HepG2 (cell line): ENCODE measurements around the gene MFAP4. TPM values are rescaled to one million over a fixed set of nuclear protein-coding genes. Genes with fewer than 3 reads are reported as not detected.

Experiments used
- ATAC-seq: fragments of 200-7000 bp; cut with Tn5 transposase; 3 replicates; pipeline ENCODE4 v1.9.1; 2020; ENCODE audit warnings: mild to moderate bottlenecking, moderate library complexity
- BruUV-seq: library from RNA; stranded (reverse); fragments of 400-500 nt; replicated peaks from 2 replicates; lab custom pipeline; 2021; lab: Mats Ljungman, UMichigan
- CTCF ChIA-PET: fragments of 300-600 bp; formaldehyde crosslinking; extraction: SDS; loops from one replicate; lab custom pipeline; 2021; ENCODE audit warnings: low total read pairs, inconsistent platforms, low intra/inter-chr PET ratio; lab: Yijun Ruan, JAX
- POLR2A ChIA-PET: fragments of 350-600 bp; sonication (Branson Sonifier 250); formaldehyde crosslinking; loops from one replicate; lab custom pipeline; 2020; ENCODE audit warnings: antibody characterized with exemption, inconsistent platforms; lab: Yijun Ruan, JAX
- DNase-seq: peaks from one replicate; pipeline ENCODE4 v3.0.0-alpha.2; 2015; ENCODE audit warnings: low spot score
- FAIRE-seq: peaks from 3 replicates; lab custom pipeline; 2011; peaks lifted over from hg19 to GRCh38; lab: Jason Lieb, UNC
- H2AFZ ChIP-seq: one replicate; pipeline ENCODE4 v1.6.1; 2011; ENCODE audit warnings: low read length, inconsistent platforms
- H3K27ac ChIP-seq: fragments of 300-600 bp; 3 replicates; pipeline ENCODE4 v1.8.0; 2011; ENCODE audit warnings: mixed run types, mild to moderate bottlenecking, mixed read lengths, low read length, inconsistent platforms; ENCODE audit not compliant: insufficient read depth; ENCODE audit errors: extremely low read length
- H3K27me3 ChIP-seq, 2 experiments: fragments of 200-600 bp in 1 of 2; 2 replicates in 1 of 2; 3 replicates in 1 of 2; pipeline versions ENCODE4 v1.6.0 to v1.8.0; 2011; ENCODE audit warnings: low read length in 2 of 2, mild to moderate bottlenecking in 2 of 2, moderate library complexity in 2 of 2, inconsistent platforms in 1 of 2; ENCODE audit not compliant: insufficient read depth in 2 of 2, control insufficient read depth in 1 of 2
- H3K36me3 ChIP-seq, 2 experiments: fragments of 200-600 bp in 1 of 2; replicated peaks in 1 of 2; 2 replicates in 1 of 2; 3 replicates in 1 of 2; pipeline versions ENCODE4 v1.5.1 to v1.8.0; 2011; ENCODE audit warnings: low read length in 2 of 2, inconsistent platforms in 1 of 2; ENCODE audit not compliant: insufficient read depth in 2 of 2, control insufficient read depth in 1 of 2
- H3K4me1 ChIP-seq: 2 replicates; pipeline ENCODE4 v1.5.1; 2012; ENCODE audit warnings: low read length, inconsistent platforms; ENCODE audit not compliant: insufficient read depth
- H3K4me2 ChIP-seq: 2 replicates; pipeline ENCODE4 v1.6.0; 2011; ENCODE audit warnings: low read depth, low read length, inconsistent platforms
- H3K4me3 ChIP-seq, 3 experiments: fragments of 200-600 bp in 1 of 3; sonication (generic), shearing (Covaris generic) in 1 of 3; replicated peaks in 1 of 3; 2 replicates each; pipeline ENCODE4 v1.5.1; 2011 to 2016; ENCODE audit warnings: low read length in 3 of 3, inconsistent platforms in 2 of 3, low read depth in 2 of 3, mild to moderate bottlenecking in 2 of 3, control low read depth in 1 of 3, mixed read lengths in 1 of 3; ENCODE audit not compliant: insufficient read depth in 1 of 3
- H3K79me2 ChIP-seq: one replicate; pipeline ENCODE4 v1.6.1; 2011; ENCODE audit warnings: low read length, inconsistent platforms; ENCODE audit not compliant: insufficient read depth
- H3K9ac ChIP-seq: 2 replicates; pipeline ENCODE4 v1.6.0; 2011; ENCODE audit warnings: mild to moderate bottlenecking, low read depth, low read length, inconsistent platforms; ENCODE audit not compliant: insufficient read depth
- H3K9me3 ChIP-seq: 2 replicates; pipeline ENCODE4 v1.5.1; 2012; ENCODE audit warnings: mild to moderate bottlenecking, low read length
- H4K20me1 ChIP-seq: 2 replicates; pipeline ENCODE4 v1.6.0; 2011; ENCODE audit warnings: inconsistent platforms, mild to moderate bottlenecking, low read length, moderate library complexity; ENCODE audit not compliant: insufficient read depth
- AGO2 ChIP-seq: fragments of 200-400 bp; formaldehyde crosslinking; optimal IDR thresholded peaks from 2 replicates; pipeline ENCODE3; 2017; ENCODE audit warnings: mild to moderate bottlenecking, low read depth, low read length, moderate library complexity
- ESRRA ChIP-seq: sonication (generic); formaldehyde crosslinking; IDR thresholded peaks from 2 replicates; pipeline ENCODE4 v1.5.1; 2020; ENCODE audit warnings: mild to moderate bottlenecking, low read depth, missing genetic modification reagents
- HCFC1 ChIP-seq: fragments of 150-350 bp; IDR thresholded peaks from 2 replicates; pipeline ENCODE4 v1.6.1; 2014; ENCODE audit warnings: low read depth, low read length
- KLF16 ChIP-seq, 2 experiments: sonication (generic) in 1 of 2; formaldehyde crosslinking in 1 of 2; IDR thresholded peaks; 2 replicates each; pipeline versions ENCODE4 v1.6.1 to v1.8.0; 2016 to 2023; ENCODE audit warnings: missing genetic modification reagents in 2 of 2, missing compliant biosample characterization in 1 of 2
- MEIS2 ChIP-seq: sonication (generic); formaldehyde crosslinking; IDR thresholded peaks from 2 replicates; pipeline ENCODE4 v1.9.0; 2021; ENCODE audit warnings: mild to moderate bottlenecking, missing genetic modification reagents
- NCOA5 ChIP-seq: sonication (generic); formaldehyde crosslinking; IDR thresholded peaks from 2 replicates; pipeline ENCODE4 v1.4.0; 2020; ENCODE audit warnings: missing genetic modification reagents
- NR1H2 ChIP-seq: sonication (generic); formaldehyde crosslinking; IDR thresholded peaks from 2 replicates; pipeline ENCODE4 v1.8.1; 2022; ENCODE audit warnings: low read depth, missing genetic modification reagents, borderline replicate concordance
- RFX3 ChIP-seq: IDR thresholded peaks from 2 replicates; pipeline ENCODE4 v1.6.1; 2016; ENCODE audit warnings: missing biosample characterization, missing genetic modification reagents
- SOX5 ChIP-seq: IDR thresholded peaks from 2 replicates; pipeline ENCODE4 v1.6.1; 2016; ENCODE audit warnings: borderline replicate concordance
- ZBTB8A ChIP-seq: sonication (generic); formaldehyde crosslinking; IDR thresholded peaks from 2 replicates; pipeline ENCODE4 v1.4.0; 2020; ENCODE audit warnings: mild to moderate bottlenecking, low read depth, missing genetic modification reagents, borderline replicate concordance
- ZNF224 ChIP-seq: sonication (generic); formaldehyde crosslinking; IDR thresholded peaks from 2 replicates; pipeline ENCODE4 v1.5.0; 2020; ENCODE audit warnings: mild to moderate bottlenecking, missing genetic modification reagents
- ZNF343 ChIP-seq: sonication (generic); formaldehyde crosslinking; IDR thresholded peaks from 2 replicates; pipeline ENCODE4 v1.4.0; 2020; ENCODE audit warnings: mild to moderate bottlenecking, missing genetic modification reagents
- ZNF7 ChIP-seq: IDR thresholded peaks from 2 replicates; pipeline ENCODE4 v1.6.1; 2016; ENCODE audit warnings: missing biosample characterization, missing genetic modification reagents
- ZNF891 ChIP-seq: sonication (generic); formaldehyde crosslinking; IDR thresholded peaks from 2 replicates; pipeline ENCODE4 v1.5.0; 2020; ENCODE audit warnings: mild to moderate bottlenecking, missing genetic modification reagents
- WGBS: methylation state at CpG from one replicate; pipeline ENCODE4 v1.1.6; 2017; ENCODE audit warnings: low lambda C conversion rate; 5-methylcytosine and 5-hydroxymethylcytosine counted together
- in situ Hi-C: cut with HindIII; loops from 2 replicates; pipeline ENCODE4 v1.10.0; 2017; ENCODE audit warnings: low pct_unique_long_range_greater_than_20kb; ENCODE audit not compliant: extremely low pct_ligation_motif_present
- intact Hi-C: fragments of 100-400 bp; cut with micrococcal nuclease; formaldehyde crosslinking; loops from one replicate; pipeline ENCODE4 v1.10.0; 2022; ENCODE audit not compliant: unreplicated experiment
- polyA plus RNA-seq, 8 experiments: library from polyadenylated mRNA; depleted of rRNA in 3 of 8; stranded (reverse) in 7 of 8; unstranded in 1 of 8; fragments of >200 nt; fragmentation: Illumina TruSeq in 4 of 8; extraction: Trizol in 4 of 8; gene quantifications; 2 replicates each; pipeline versions ENCODE4 v1.2.1 to v1.2.3, GENCODE V29; 2011 to 2016; ENCODE audit warnings: low read depth in 4 of 8, missing spikeins in 1 of 8, mixed read lengths in 1 of 8; ENCODE audit not compliant: insufficient read depth in 1 of 8
- total RNA-seq, 5 experiments: library from RNA; depleted of rRNA; stranded (reverse); fragments of >200 nt; fragmentation: Illumina TruSeq; extraction: Trizol; gene quantifications; 2 replicates each; pipeline ENCODE4 v1.2.3, GENCODE V29; 2016; ENCODE audit warnings: low read depth in 1 of 5
- TF ChIP-seq, protein P1 (sequence below): sonication (generic); formaldehyde crosslinking; IDR thresholded peaks from 2 replicates; pipeline ENCODE4 v1.4.0; 2020; ENCODE audit warnings: missing genetic modification reagents

Gene MFAP4
- total and polyA plus RNA-seq, 2 of the 13 experiments (the other 11 are each of a cell fraction or from before 2014, with no cell fraction given): 0.08 TPM; not detected in 1

- 61% methylated on average over 15 of the region's 28 CpGs for WGBS
- no peak for FAIRE-seq
These were observed 27.6 kb upstream of the MFAP4 start for GRCh38 chr17:19414396-19415280.

More at GRCh38 chr17:19414396-19415280, 27.6 kb upstream of the MFAP4 start:
- Histone ChIP-seq H3K4me1 (no peaks in the 10 kb centered on the region), H3K79me2 (no peaks in the 10 kb centered on the region), H3K4me2 (no peak overlapping the region), H2AFZ (no peak overlapping the region), H3K27ac (no peak overlapping the region), H4K20me1 (no peaks in the 10 kb centered on the region), H3K36me3 (no peaks in the 10 kb centered on the region), H3K9ac (no peak overlapping the region), H3K4me3 (no peak overlapping the region), H3K27me3 (peaks cover 10 to 51% of the 10 kb centered on the region in 2 experiments), H3K9me3 (no peaks in the 10 kb centered on the region)
- CTCF ChIA-PET: no interaction called here
- POLR2A ChIA-PET: no interaction called here
- intact Hi-C loops: no loop called here
- DNase-seq (no peak), ATAC-seq (no peak)
- BruUV-seq: no TSS peak
- in situ Hi-C loops: no loop called here
- TF ChIP-seq, protein P1, sequence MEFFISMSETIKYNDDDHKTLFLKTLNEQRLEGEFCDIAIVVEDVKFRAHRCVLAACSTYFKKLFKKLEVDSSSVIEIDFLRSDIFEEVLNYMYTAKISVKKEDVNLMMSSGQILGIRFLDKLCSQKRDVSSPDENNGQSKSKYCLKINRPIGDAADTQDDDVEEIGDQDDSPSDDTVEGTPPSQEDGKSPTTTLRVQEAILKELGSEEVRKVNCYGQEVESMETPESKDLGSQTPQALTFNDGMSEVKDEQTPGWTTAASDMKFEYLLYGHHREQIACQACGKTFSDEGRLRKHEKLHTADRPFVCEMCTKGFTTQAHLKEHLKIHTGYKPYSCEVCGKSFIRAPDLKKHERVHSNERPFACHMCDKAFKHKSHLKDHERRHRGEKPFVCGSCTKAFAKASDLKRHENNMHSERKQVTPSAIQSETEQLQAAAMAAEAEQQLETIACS (CRISPR knock-in tag): no peak
- TF ChIP-seq ZNF224 (CRISPR knock-in tag): no peak
- TF ChIP-seq NR1H2: no peak
- TF ChIP-seq ZNF891: no peak
- no peak for TF ChIP-seq RFX3 (CRISPR knock-in tag)
- TF ChIP-seq HCFC1: no peak
- no peak for TF ChIP-seq KLF16 (CRISPR knock-in tag; IDR thresholded peaks at IDR 0.05)
- TF ChIP-seq ZBTB8A (CRISPR knock-in tag): no peak
- no peak for TF ChIP-seq AGO2
- no peak for TF ChIP-seq ZNF7 (CRISPR knock-in tag)
- no peak for TF ChIP-seq NCOA5 (CRISPR knock-in tag)
- TF ChIP-seq MEIS2 (CRISPR knock-in tag): no peak
- TF ChIP-seq SOX5: no peak
- no peak for TF ChIP-seq ZNF343 (CRISPR knock-in tag)
- TF ChIP-seq ESRRA (CRISPR knock-in tag): no peak
